Fibroblast of skin of scalp (primary cell): ENCODE measurements around the gene INHBA. TPM values are rescaled to one million over a fixed set of nuclear protein-coding genes. Genes with fewer than 3 reads are reported as not detected.

Experiments used
- DNase-seq: peaks from one replicate; pipeline ENCODE4 v3.0.0-alpha.2; 2013
- polyA plus RNA-seq, 2 experiments: library from polyadenylated mRNA; unstranded; fragments of 120-200 nt; gene quantifications; one replicate each; pipeline ENCODE4 v1.2.1, GENCODE V29; 2013; ENCODE audit not compliant: insufficient read length in 2 of 2

The INHBA gene
- polyA plus RNA-seq (2013, experiment 1 of 2; ENCODE audit: insufficient read length) = 296 TPM
- polyA plus RNA-seq (2013, experiment 2 of 2; ENCODE audit: insufficient read length) = 333 TPM

DNA sequence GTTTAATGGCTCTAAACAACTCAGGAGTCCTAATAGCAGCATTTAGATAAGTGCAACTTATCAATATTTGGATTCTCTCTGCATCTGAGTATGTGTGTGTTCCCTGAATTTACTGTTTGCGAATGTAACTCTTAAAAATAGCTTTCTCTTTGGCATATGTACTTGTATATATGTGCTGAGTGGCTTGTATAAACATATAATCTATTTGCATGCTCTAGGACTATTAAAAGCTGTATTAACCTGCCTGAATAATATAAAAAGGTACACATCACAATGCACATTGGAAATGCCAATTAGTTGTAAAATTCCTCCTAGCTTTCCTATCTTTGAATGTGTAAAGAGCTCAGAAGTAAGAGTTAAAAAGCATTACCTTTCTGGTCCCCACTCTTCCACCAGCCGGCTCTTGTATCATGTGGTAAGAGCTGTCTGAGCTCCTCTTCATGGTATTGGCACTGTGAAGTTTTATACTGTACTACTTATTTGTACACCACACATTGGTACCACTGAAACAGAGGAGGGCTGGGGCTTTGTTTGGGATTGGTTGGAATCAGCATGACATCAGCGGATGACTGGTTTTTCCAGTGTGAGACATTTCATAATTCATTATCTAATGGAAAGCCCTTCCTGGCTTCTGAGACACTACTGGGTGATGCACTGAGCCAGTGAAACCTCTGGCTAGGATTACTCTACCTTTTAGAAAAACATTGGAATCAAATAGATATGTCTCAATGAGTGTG is at the start of gene INHBA:
Gene INHBA, minus strand, starts transcription at position 456 of the 737 bp plus-strand sequence. CDS start 2,716 bp downstream, outside the sequence.
- DNase-seq = peak; percentile 98

GRCh38 chr7:41752615-41753014 is 49.7 kb upstream of the INHBA start:
- DNase-seq = no peak

DNA sequence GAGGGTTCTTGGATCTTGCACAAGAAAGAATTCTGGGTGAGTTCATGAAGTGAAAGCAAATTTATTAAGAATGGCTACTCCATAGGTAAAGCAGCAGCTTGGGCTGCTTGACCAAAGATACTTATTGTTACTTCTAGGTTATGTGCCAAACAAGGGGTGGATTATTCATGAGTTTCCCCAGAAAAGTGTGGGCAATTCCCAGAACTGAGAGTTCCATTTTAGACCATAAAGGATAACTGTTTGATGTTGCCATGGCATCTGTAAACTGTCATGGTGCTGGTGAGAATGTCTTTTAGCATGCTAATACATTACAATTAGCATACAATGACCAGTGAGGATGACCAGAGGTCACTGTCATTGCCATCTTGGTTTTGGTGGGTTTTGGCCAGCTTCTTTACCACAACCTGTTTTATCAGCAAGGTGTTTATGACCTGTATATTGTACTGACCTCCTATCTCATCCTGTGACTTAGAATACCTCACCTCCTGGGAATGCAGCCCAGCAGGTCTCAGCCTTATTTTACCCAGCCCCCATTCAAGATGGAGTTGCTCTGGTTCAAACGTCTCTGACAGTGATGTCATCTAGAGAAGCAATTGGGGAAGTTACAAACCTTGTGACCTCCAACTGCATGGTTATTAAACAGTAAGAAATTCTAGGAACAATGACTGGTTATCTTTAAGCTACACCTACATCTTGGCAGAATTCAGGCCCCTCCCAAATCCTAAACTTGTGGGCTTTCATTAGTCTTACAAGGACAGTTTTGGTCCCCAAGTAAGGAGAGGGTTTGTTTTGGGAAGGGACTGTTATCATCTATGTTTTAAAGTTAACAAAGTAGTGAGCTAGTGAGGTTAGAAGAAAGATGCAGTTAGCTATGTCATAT is 48.0 kb upstream of the INHBA start:
- no peak for DNase-seq

- DNase-seq = no peak
These were observed 45.1 kb upstream of the INHBA start for GRCh38 chr7:41747961-41748360.

GRCh38 chr7:41745451-41745850 is 42.6 kb upstream of the INHBA start:
- no peak for DNase-seq

DNA sequence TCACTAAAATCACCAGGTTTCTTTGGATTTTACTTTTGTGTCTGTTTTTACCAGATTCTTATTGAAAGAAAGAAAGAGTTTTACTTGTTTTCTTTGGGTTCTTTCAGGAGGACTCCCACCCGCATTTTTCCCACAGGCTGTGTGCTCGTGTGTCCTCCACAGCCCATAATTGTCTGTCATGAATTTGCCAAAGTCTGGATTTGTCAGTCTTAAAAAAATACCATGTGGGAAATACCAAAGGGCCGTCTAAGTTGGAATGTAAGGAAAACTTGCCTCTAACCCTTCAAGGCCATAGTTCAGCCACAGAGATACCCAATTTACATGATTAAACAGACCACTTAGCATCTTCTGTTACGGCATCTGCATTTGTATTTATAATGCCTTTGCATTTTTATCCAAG is 41.3 kb upstream of the INHBA start:
- DNase-seq = peak; percentile 50

GRCh38 chr7:41742401-41743020 is 39.6 kb upstream of the INHBA start:
- DNase-seq = no peak

- no peak for DNase-seq
These were observed 35.9 kb upstream of the INHBA start for GRCh38 chr7:41738806-41739205.

- no peak for DNase-seq
These were observed 35.4 kb upstream of the INHBA start for GRCh38 chr7:41738336-41738735.

DNA sequence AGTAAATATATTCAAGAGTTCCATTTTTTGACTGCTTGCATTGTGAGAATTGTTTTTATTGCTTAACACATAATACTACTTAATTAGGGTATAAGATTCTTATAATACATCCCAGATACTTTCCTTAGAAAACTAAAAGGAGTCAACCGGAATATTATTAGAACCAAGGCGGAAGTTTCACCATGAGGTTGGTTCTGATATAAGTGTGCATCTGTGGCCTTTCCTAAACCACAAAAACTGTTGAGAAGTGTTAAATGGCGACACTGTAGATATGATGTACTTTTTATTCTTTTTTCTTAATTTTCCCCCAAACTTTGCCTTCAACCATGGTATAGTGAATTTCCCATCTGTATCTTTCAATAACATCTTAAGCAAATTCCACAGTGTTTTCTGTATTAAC is 32.3 kb upstream of the INHBA start:
- no peak for DNase-seq

DNA sequence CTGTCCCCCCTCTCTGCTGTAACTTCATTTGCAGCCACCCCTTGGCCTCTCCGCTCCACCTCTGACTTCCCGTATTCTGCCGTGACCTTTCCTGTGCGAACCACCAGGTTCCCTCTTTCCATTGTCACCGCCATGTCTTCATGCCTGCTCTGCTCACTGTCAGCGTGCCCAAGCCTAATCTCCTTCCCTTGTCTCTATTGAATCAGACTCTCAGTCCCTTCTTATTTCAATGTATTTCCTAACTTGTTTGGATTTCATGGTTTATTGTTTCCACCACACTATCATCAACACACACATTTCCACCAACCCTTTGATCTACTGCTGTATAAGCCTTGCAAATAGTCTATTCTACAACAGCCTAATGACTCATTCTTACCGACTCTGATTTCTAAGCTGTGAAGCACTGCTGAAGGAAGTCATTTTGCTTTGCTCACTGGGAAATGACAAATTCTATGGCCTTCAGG is 30.0 kb upstream of the INHBA start:
- no peak for DNase-seq

GRCh38 chr7:41732436-41732785 is 29.5 kb upstream of the INHBA start:
- no peak for DNase-seq

GRCh38 chr7:41731493-41732435 is 28.9 kb upstream of the INHBA start:
- peak; percentile 32 for DNase-seq

- no peak for DNase-seq
These were observed 27.8 kb upstream of the INHBA start for GRCh38 chr7:41730668-41731067.

DNA sequence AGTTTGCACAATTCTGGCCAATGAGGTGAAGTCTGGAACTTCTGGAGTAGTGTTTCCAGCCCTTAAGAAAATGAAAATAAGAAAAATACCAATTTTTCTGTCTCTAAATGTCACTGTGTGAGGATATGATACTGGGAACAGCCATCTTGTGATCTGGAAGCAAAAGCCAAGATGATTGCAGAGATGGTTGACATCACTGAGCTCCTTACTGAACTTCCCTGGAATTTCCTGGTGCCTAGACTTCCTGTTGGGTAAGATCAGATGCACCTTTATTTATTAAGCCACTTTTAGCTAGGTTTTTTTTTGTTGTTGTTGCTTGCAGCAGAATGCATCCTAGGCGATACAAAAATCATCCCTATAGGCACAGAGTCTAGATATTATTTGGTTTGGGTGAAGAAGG is 27.3 kb upstream of the INHBA start:
- no peak for DNase-seq

GRCh38 chr7:41729059-41729458 is 26.2 kb upstream of the INHBA start:
- no peak for DNase-seq

DNA sequence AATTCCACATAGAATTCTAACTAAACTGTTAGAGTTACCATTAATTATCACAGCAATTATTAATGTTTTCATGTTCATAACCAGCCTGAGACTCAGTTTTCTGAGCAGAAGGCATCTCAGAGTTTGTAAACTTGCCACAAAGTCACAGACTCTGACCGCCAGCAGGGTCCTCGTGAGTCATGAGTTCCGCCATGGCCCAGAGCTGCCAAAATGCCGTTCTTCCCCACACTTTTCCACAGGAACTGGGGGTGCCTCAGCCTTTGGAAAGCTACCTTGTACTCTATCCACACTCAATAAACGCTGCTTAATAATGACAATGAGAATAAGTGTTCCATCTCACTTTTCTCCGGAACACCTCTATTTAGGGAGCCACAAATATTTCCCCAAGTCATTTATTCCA is 22.1 kb upstream of the INHBA start:
- DNase-seq = no peak

GRCh38 chr7:41720886-41721285 is 18.0 kb upstream of the INHBA start:
- no peak for DNase-seq

DNA sequence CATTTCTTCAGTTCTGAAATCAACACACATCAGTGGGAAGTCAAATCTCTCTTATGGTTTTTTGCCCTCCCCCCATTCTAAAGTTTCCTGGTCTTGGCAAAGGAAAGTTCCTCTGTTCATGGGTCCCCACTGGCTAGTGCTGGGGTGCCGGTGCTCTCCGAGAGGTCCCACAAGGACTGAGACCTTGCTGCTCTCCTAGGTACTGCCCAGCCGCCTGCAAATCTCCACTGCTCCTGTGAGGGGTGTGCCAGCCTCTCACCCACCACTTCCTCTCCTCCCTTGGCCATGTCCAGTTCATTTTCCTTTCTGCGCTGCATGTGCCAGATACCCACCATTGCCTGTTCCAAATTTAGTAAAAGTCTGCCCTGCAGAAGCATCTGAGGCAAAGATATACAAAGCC is 17.2 kb upstream of the INHBA start:
- DNase-seq = no peak

GRCh38 chr7:41716691-41717090 is 13.8 kb upstream of the INHBA start:
- no peak for DNase-seq

GRCh38 chr7:41715000-41715399 is 12.1 kb upstream of the INHBA start:
- DNase-seq = no peak
